KMS-11 (cell line): ENCODE measurements around the gene KLF7.

Experiments
- H2AFZ ChIP-seq: fragments of 200-600 bp; sonication (generic); 2 replicates; pipeline ENCODE4 v1.6.1; 2016; ENCODE audit warnings: antibody characterized with exemption, mixed run types, low read depth
- H3K27ac ChIP-seq: fragments of 200-600 bp; sonication (generic); 2 replicates; pipeline ENCODE4 v1.6.1; 2016; ENCODE audit warnings: mild to moderate bottlenecking, mixed run types
- H3K27me3 ChIP-seq: fragments of 200-600 bp; sonication (generic); 2 replicates; pipeline ENCODE4 v1.6.1; 2017; ENCODE audit warnings: mild to moderate bottlenecking, low read depth, mixed run types, moderate library complexity; ENCODE audit not compliant: insufficient read depth
- H3K36me3 ChIP-seq: fragments of 200-600 bp; sonication (generic); 2 replicates; pipeline ENCODE4 v1.6.1; 2017; ENCODE audit warnings: mild to moderate bottlenecking, mixed run types; ENCODE audit not compliant: insufficient read depth
- H3K4me1 ChIP-seq: fragments of 200-600 bp; sonication (generic); 2 replicates; pipeline ENCODE4 v1.6.1; 2016; ENCODE audit warnings: mild to moderate bottlenecking, low read depth, mixed run types; ENCODE audit not compliant: poor library complexity, severe bottlenecking
- H3K4me2 ChIP-seq: fragments of 200-600 bp; sonication (generic); 2 replicates; pipeline ENCODE4 v1.7.0; 2016; ENCODE audit warnings: mild to moderate bottlenecking, mixed run types
- H3K4me3 ChIP-seq: fragments of 200-600 bp; sonication (generic); IDR thresholded peaks from 2 replicates; pipeline ENCODE4 v1.6.1; 2017; ENCODE audit warnings: low read depth, low read length, mixed read lengths; ENCODE audit not compliant: insufficient read depth
- H3K79me2 ChIP-seq: fragments of 200-600 bp; sonication (generic); 2 replicates; pipeline ENCODE4 v1.6.1; 2016; ENCODE audit warnings: low read depth, mixed run types; ENCODE audit not compliant: insufficient read depth
- H3K9ac ChIP-seq: fragments of 200-600 bp; sonication (generic); 2 replicates; pipeline ENCODE4 v1.6.1; 2016; ENCODE audit warnings: mild to moderate bottlenecking, mixed run types
- H4K20me1 ChIP-seq: fragments of 200-600 bp; sonication (generic); 2 replicates; pipeline ENCODE4 v1.6.1; 2016; ENCODE audit warnings: mild to moderate bottlenecking, mixed run types; ENCODE audit not compliant: insufficient read depth
- CTCF ChIP-seq: fragments of 200-600 bp; sonication (generic); conservative IDR thresholded peaks from 2 replicates; pipeline ENCODE4 v1.6.1; 2017; ENCODE audit warnings: low read depth, mild to moderate bottlenecking, antibody characterized with exemption, low read length, moderate library complexity, mixed read lengths

The KLF7 gene

GRCh38 chr2:207103132-207103531 is 62.6 kb downstream of the KLF7 start:
- TF ChIP-seq CTCF = no peak
- no peak overlapping the region for H3K27ac ChIP-seq
- no peaks in the 10 kb centered on the region for H4K20me1 ChIP-seq

GRCh38 chr2:207101984-207102383 is 63.8 kb downstream of the KLF7 start:
- Histone ChIP-seq H3K4me3 (no peak overlapping the region), H3K9ac (no peak overlapping the region), H3K27me3 (no peaks in the 10 kb centered on the region), H3K27ac (no peak overlapping the region), H4K20me1 (no peaks in the 10 kb centered on the region), H2AFZ (no peak overlapping the region), H3K36me3 (no peaks in the 10 kb centered on the region), H3K4me2 (no peak overlapping the region), H3K79me2 (no peaks in the 10 kb centered on the region), H3K4me1 (no peaks in the 10 kb centered on the region)
- TF ChIP-seq CTCF = no peak

More at GRCh38 chr2:207103132-207103531, 62.6 kb downstream of the KLF7 start:
- no peak overlapping the region for H3K4me2 ChIP-seq
- no peak overlapping the region for H3K4me3 ChIP-seq
- no peak overlapping the region for H3K9ac ChIP-seq
- no peaks in the 10 kb centered on the region for H3K79me2 ChIP-seq
- no peaks in the 10 kb centered on the region for H3K27me3 ChIP-seq
- H3K4me1 ChIP-seq = no peaks in the 10 kb centered on the region
- no peaks in the 10 kb centered on the region for H3K36me3 ChIP-seq
- no peak overlapping the region for H2AFZ ChIP-seq

GRCh38 chr2:207097278-207097677 is 68.5 kb downstream of the KLF7 start:
- TF ChIP-seq CTCF = no peak
- H3K27ac ChIP-seq = no peak overlapping the region
- H4K20me1 ChIP-seq = no peaks in the 10 kb centered on the region
- no peaks in the 10 kb centered on the region for H3K36me3 ChIP-seq
- H3K79me2 ChIP-seq = no peaks in the 10 kb centered on the region
- no peak overlapping the region for H3K4me2 ChIP-seq
- H3K4me1 ChIP-seq = no peaks in the 10 kb centered on the region
- H3K27me3 ChIP-seq = no peaks in the 10 kb centered on the region
- no peak overlapping the region for H2AFZ ChIP-seq
- no peak overlapping the region for H3K9ac ChIP-seq
- H3K4me3 ChIP-seq = no peak overlapping the region

- Histone ChIP-seq H4K20me1 (no peaks in the 10 kb centered on the region), H3K4me3 (no peak overlapping the region), H3K36me3 (no peaks in the 10 kb centered on the region), H3K9ac (no peak overlapping the region), H2AFZ (no peak overlapping the region), H3K4me2 (no peak overlapping the region), H3K27me3 (no peaks in the 10 kb centered on the region), H3K79me2 (no peaks in the 10 kb centered on the region), H3K4me1 (no peaks in the 10 kb centered on the region), H3K27ac (no peak overlapping the region)
- TF ChIP-seq CTCF = no peak
Observed at GRCh38 chr2:207095963-207096362, 69.8 kb downstream of the KLF7 start.
